ENCODE data around the gene PDE8B.

Gene PDE8B

DNA sequence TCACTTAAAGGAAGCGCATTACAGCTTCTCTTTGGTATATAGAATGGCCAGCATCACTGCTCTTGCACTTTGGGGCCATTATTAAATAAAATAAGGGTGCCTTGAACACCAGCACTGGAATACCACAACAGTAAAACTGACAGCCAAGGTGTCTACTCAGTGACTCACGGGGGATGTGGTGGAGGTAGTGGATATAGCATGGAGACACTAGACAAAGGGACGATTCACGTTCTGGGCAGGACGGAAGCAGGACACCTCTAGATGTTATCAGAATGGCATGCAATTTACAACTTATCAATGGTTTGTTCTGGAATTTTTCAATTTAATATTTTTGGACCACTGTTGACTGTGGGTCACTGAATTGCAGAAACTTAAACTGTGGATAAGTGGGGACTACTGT is 32.9 kb upstream of the PDE8B start:
- DNase-seq (ENCODE audit: low spot score) = no peak
- TF ChIP-seq, protein P1, sequence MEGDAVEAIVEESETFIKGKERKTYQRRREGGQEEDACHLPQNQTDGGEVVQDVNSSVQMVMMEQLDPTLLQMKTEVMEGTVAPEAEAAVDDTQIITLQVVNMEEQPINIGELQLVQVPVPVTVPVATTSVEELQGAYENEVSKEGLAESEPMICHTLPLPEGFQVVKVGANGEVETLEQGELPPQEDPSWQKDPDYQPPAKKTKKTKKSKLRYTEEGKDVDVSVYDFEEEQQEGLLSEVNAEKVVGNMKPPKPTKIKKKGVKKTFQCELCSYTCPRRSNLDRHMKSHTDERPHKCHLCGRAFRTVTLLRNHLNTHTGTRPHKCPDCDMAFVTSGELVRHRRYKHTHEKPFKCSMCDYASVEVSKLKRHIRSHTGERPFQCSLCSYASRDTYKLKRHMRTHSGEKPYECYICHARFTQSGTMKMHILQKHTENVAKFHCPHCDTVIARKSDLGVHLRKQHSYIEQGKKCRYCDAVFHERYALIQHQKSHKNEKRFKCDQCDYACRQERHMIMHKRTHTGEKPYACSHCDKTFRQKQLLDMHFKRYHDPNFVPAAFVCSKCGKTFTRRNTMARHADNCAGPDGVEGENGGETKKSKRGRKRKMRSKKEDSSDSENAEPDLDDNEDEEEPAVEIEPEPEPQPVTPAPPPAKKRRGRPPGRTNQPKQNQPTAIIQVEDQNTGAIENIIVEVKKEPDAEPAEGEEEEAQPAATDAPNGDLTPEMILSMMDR (IDR thresholded peaks at IDR 0.05; ENCODE audit: extremely low read depth, insufficient read depth, missing control alignments) = no peak
- in situ Hi-C loops (cut with MboI; ENCODE audit: low pct_unique_long_range_greater_than_20kb, low sequenced_read_pairs, unreplicated experiment) = no loop called here

DNA sequence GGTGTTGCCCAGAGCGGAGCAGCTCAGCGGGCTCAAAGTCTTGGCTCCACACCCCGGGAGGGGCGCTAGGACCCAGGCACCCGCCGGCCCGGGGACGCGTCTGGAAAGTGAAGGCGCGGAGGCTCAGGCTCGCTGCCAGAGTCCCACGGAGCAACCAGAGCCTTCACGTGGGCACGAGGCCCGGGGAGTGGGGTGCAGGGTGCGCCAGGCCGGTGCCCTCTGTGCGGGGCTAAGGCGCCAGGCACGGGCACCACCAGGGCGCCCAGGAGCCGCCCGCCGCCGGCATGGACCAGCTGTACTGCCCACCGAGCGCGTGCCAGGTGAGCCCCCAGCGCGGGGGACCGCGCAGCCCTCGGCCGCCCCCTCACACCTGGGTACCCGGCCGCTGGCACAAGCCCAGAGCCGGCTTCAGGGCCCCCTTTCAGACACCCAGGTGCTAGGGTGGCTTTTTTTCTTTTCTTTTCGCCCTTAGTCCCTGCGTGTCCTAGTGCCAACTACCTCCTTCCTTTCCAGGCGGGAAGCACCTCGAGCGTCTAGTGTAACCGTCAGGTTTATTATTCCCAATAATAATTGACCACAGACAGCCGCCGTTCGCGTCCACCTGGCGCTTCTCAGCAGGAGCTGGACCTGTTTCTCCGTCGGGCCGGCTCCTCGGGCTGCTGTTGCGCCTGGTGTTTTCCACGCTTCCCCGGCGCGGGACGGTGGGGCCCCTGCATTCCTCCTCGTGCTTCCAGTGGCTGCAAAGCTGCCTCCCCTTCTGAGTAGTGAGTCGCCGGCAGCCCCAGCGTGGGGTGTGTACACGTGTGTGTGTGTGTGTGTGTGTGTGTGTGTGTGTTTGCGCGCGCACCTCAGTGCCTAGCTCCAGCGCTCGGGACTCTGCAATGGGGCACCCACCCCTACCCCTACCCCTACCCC is 30.1 kb upstream of the PDE8B start:
- in situ Hi-C loops (cut with MboI; ENCODE audit: low pct_unique_long_range_greater_than_20kb, low sequenced_read_pairs, unreplicated experiment) = no loop called here
- TF ChIP-seq, protein P1 (IDR thresholded peaks at IDR 0.05; ENCODE audit: extremely low read depth, insufficient read depth, missing control alignments) = no peak
- DNase-seq (ENCODE audit: low spot score) = no peak

DNA sequence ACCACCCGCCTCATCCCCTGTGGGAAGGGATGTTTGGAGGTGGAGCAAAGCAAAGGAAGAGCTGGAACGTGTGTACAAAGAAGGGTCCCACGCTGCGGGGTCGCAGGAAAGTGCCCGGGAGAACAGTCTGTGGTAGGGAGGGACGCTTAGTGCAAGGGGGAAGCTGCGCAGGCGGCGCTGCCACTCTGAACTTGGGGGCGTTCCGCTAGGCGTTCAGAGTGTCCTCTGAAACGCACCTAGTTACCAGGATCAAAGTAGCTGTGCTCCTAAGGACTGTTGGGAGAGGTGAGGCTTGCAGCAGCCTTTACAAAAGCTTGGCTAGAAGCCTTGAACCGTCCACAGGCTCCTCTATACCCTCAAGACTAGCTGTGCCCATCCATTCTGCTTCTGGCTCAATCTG is 29.3 kb upstream of the PDE8B start:
- DNase-seq (ENCODE audit: low spot score) = no peak
- TF ChIP-seq, protein P1 (IDR thresholded peaks at IDR 0.05; ENCODE audit: extremely low read depth, insufficient read depth, missing control alignments) = no peak
- in situ Hi-C loops (cut with MboI; ENCODE audit: low pct_unique_long_range_greater_than_20kb, low sequenced_read_pairs, unreplicated experiment) = no loop called here

DNA sequence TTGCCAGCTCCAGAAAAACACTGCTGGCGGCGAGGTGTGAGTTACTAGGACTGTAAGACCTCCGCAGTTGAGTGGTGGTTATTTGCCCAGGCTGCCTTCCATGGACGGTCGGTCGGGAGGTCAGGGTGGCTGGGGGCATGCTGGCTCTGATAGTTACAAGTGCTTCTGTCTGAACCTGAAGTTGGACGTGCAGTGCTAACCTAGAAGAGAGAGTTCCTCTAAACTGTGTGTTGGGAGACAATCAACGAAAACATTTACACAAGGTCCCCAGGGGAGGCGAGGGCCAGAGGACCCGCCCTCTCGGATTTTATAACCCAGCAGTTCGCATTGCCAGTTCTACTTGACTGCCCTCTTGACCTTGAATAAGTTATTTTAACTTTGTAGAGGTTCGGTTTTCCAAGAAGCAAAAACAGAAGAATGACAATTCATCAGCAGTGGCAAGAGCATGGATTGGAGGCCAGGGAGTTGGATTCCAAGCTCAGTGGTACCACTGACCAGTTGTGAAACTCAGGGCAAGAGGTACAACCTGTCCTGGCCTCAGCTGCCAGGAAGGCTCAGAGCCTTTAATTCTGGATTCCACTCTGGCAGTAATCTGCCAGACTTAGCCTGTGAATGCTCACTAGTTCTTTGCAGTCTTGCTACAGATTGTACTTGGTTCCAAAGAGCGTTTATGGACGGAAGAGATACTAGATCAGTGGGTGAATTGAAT is 28.7 kb upstream of the PDE8B start:
- in situ Hi-C loops (cut with MboI; ENCODE audit: low pct_unique_long_range_greater_than_20kb, low sequenced_read_pairs, unreplicated experiment) = no loop called here
- DNase-seq (ENCODE audit: low spot score) = no peak
- TF ChIP-seq, protein P1 (IDR thresholded peaks at IDR 0.05; ENCODE audit: extremely low read depth, insufficient read depth, missing control alignments) = no peak

DNA sequence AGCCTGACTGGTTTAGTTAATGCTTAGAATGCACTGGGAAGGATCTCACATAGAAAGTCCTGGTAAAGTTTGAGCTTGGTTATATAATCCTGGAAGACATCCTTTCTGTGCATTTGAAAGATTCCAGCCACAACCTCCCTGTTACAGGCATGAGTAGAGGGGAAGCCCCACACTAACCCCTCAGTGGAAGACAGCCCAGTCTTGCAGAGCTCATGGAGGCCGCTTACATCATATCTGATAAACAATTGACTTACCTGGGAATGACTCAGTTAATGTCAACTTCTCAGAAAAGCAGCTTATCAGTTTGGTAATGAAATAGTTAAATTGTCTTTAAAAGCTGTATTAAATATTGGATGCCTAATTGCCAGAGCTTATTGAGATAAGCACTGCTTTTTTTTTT is 28.1 kb upstream of the PDE8B start:
- no peak for DNase-seq (ENCODE audit: low spot score)
- TF ChIP-seq, protein P1 (IDR thresholded peaks at IDR 0.05; ENCODE audit: extremely low read depth, insufficient read depth, missing control alignments) = no peak
- in situ Hi-C loops (cut with MboI; ENCODE audit: low pct_unique_long_range_greater_than_20kb, low sequenced_read_pairs, unreplicated experiment) = no loop called here

DNA sequence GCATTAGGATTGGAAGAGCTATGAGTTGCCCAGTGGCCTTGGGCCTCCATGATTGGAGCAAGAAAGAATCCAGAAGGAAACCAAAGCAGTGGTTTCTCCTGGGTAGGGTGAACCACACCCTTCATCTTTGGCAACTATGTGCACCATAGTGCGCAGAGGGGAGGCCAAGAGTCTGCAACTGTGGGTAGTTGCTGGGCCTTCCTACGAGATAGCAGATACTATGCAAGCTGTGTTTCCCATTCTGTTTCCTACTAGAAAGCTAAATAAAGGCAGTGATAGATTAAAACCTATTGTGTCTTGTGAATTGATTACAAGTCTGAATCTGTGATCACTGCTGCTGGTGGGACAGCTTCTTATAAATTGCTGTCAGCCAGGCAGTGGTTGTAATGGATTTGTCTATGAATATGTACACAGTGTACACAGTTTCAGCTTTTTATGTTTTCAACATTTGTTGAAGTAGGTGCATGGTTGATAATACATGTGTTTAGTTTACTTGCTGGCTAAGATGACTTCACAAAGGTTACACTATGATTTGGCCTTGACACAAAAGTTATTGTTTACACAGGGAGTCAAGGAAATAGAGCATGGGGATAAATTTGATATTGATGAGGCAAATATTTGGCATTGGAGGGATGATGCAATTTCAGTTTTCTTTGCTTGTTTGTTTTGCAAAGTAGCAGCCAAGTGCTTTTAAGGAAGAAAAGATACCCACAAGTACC is 23.7 kb upstream of the PDE8B start:
- TF ChIP-seq, protein P1 (IDR thresholded peaks at IDR 0.05; ENCODE audit: extremely low read depth, insufficient read depth, missing control alignments) = no peak
- no peak for DNase-seq (ENCODE audit: low spot score)
- in situ Hi-C loops (cut with MboI; ENCODE audit: low pct_unique_long_range_greater_than_20kb, low sequenced_read_pairs, unreplicated experiment) = no loop called here

All from GM13977 (cell line).